ENCODE results near the gene OR2T5.
"Not testable (repeated sequence)": the region's sequence is repeated elsewhere in the genome, so short reads cannot be mapped to it uniquely, and the experiment has no call there.

Gene OR2T5

DNA sequence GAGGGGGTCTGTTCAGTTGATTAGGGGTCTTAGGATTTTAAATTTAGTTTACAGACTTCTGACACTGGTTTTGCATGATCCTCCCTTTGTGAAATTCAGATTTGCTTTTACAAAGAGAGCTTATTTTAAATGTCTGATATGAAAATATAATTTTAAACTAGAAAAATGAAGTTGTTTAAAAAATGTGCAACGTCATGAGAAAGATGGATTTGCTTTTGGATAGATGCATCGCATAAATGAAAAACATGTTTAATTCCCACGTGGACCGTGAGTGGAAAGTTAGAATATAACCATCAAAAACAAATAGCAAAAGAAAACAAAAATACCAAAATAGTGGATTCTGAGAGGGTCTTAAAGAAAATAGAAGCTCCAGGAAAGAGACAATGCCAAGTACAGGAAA is 17.2 kb upstream of the OR2T5 start:
- H3K27me3 ChIP-seq = no peaks in the 10 kb centered on the region
- H3K36me3 ChIP-seq = no peaks in the 10 kb centered on the region
- TF ChIP-seq CTCF (IDR thresholded peaks at IDR 0.05) = no peak
- H3K4me3 ChIP-seq (ENCODE audit: low read depth in 1 of 2, low read length in 1 of 2) = no peak overlapping the region
- no peak overlapping the region for H3K27ac ChIP-seq
- H3K9me3 ChIP-seq = no peaks in the 10 kb centered on the region
- H3K4me1 ChIP-seq (ENCODE audit: control insufficient read depth in 1 of 2, insufficient read depth in 1 of 2, low read depth in 1 of 2, low read length in 1 of 2) = no peaks in the 10 kb centered on the region

GRCh38 chr1:248472111-248472510 is 16.3 kb upstream of the OR2T5 start:
- not testable (repeated sequence) for H3K4me1 ChIP-seq (ENCODE audit: control insufficient read depth in 1 of 2, insufficient read depth in 1 of 2, low read depth in 1 of 2, low read length in 1 of 2); H3K27me3 ChIP-seq; H3K9me3 ChIP-seq; H3K27ac ChIP-seq; H3K36me3 ChIP-seq; H3K4me3 ChIP-seq (ENCODE audit: low read depth in 1 of 2, low read length in 1 of 2)

- not testable (repeated sequence) for H3K4me3 ChIP-seq (ENCODE audit: low read depth in 1 of 2, low read length in 1 of 2); H3K36me3 ChIP-seq; H3K9me3 ChIP-seq; H3K27ac ChIP-seq; H3K4me1 ChIP-seq (ENCODE audit: control insufficient read depth in 1 of 2, insufficient read depth in 1 of 2, low read depth in 1 of 2, low read length in 1 of 2); H3K27me3 ChIP-seq
Measured at GRCh38 chr1:248473051-248473450, 15.3 kb upstream of the OR2T5 start, which contains the start of gene OR2T3. TSS of gene OR2T3 (plus strand) at chr1:248473351. CDS start at chr1:248473351, 0 bp downstream.

GRCh38 chr1:248475660-248476059 is 12.7 kb upstream of the OR2T5 start:
- not testable (repeated sequence) for H3K27ac ChIP-seq; H3K4me1 ChIP-seq (ENCODE audit: control insufficient read depth in 1 of 2, insufficient read depth in 1 of 2, low read depth in 1 of 2, low read length in 1 of 2); H3K36me3 ChIP-seq; H3K4me3 ChIP-seq (ENCODE audit: low read depth in 1 of 2, low read length in 1 of 2); H3K9me3 ChIP-seq; H3K27me3 ChIP-seq

DNA sequence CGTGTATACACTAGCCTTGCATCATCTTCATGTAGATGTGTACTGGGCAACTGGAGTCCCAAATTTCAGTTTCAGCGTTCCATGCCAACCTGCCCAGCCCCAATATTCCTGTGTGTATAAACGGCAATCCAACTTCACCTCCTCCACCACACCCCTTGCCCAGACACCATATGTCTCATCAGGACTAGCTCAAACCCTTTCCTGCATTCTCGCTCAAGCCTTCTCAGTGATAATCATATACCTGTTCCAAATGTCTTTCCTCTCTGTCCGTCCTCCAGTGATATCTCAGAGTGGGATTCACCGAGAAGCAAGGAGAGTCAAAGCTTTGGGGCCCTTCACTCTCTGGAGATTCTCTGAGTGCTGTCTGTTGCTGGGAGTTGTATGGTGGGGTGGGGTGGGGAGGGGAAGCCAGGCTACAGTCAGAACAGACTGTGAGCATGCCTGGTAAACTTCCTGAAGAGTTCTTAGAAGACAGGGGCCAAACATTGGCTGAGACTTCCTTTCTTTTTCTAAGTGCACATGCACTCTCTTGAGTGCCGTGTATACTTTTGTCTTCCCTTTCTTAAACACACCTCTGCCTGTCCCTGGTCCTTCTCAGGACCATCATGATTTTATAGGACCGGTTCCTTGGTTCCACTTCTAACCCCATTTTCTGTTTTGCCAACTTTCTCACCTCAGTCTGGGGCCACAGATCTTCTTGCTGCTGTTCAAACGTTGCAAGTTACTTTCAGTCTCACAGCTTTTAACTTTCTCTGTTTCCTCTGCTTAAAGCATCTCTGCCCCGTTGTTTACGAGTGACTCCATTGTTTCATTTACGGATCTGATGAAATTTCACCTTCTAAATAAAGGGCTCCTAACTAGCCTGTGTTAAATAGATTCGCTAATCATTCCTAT is 6.5 kb upstream of the OR2T5 start:
- not testable (repeated sequence) for H3K27ac ChIP-seq; H3K4me3 ChIP-seq (ENCODE audit: low read depth in 1 of 2, low read length in 1 of 2); H3K4me1 ChIP-seq (ENCODE audit: control insufficient read depth in 1 of 2, insufficient read depth in 1 of 2, low read depth in 1 of 2, low read length in 1 of 2); H3K9me3 ChIP-seq; H3K27me3 ChIP-seq; H3K36me3 ChIP-seq

DNA sequence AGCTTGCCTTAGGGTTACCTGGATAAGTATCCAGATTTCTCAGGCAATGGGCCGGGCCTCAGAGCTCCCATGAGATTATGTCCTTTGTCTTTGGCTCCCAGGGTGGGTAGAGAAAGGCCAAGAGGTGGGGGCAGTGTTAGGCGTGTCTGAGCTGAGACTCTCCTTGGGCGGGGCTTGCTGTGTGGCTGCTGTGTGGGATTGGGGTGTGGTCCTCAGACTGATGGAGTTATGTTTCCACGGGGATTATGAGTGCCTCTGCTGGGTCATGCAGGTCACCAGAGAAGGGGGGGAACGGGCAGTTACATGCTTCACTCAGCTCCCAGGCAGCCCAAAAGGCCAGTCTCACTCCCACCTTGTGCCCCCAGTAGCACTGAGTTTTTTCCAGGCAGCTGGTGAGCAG is 8.3 kb downstream of the OR2T5 start:
- H3K36me3 ChIP-seq; H3K27ac ChIP-seq; H3K27me3 ChIP-seq; H3K4me3 ChIP-seq (ENCODE audit: low read depth in 1 of 2, low read length in 1 of 2); H3K9me3 ChIP-seq; H3K4me1 ChIP-seq (ENCODE audit: control insufficient read depth in 1 of 2, insufficient read depth in 1 of 2, low read depth in 1 of 2, low read length in 1 of 2): not testable (repeated sequence)

GRCh38 chr1:248500305-248501035 is 12.1 kb downstream of the OR2T5 start:
- H3K4me1 ChIP-seq (ENCODE audit: control insufficient read depth in 1 of 2, insufficient read depth in 1 of 2, low read depth in 1 of 2, low read length in 1 of 2); H3K27ac ChIP-seq; H3K36me3 ChIP-seq; H3K9me3 ChIP-seq; H3K27me3 ChIP-seq; H3K4me3 ChIP-seq (ENCODE audit: low read depth in 1 of 2, low read length in 1 of 2): not testable (repeated sequence)

GRCh38 chr1:248507773-248508172 is 19.4 kb downstream of the OR2T5 start, which contains the start of gene OR2G6:
TSS of gene OR2G6 (plus strand) at chr1:248508073. CDS start at chr1:248521647, 13,574 bp downstream.
- not testable (repeated sequence) for H3K4me3 ChIP-seq (ENCODE audit: low read depth in 1 of 2, low read length in 1 of 2); H3K36me3 ChIP-seq; H3K27me3 ChIP-seq; H3K4me1 ChIP-seq (ENCODE audit: control insufficient read depth in 1 of 2, insufficient read depth in 1 of 2, low read depth in 1 of 2, low read length in 1 of 2); H3K27ac ChIP-seq; H3K9me3 ChIP-seq

GRCh38 chr1:248510217-248510616 is 21.8 kb downstream of the OR2T5 start:
- not testable (repeated sequence) for H3K4me1 ChIP-seq (ENCODE audit: control insufficient read depth in 1 of 2, insufficient read depth in 1 of 2, low read depth in 1 of 2, low read length in 1 of 2); H3K36me3 ChIP-seq; H3K27ac ChIP-seq; H3K27me3 ChIP-seq; H3K9me3 ChIP-seq; H3K4me3 ChIP-seq (ENCODE audit: low read depth in 1 of 2, low read length in 1 of 2)

Data from neutrophil (primary cell).